GM19025 (cell line): ENCODE measurements around the gene ITPRIP.
A peak's percentile ranks its signal among the peaks of the same experiment; 100 is the strongest.

Experiments
- ATAC-seq: cut with Tn5 transposase; IDR thresholded peaks from one replicate; pipeline ENCODE4 v1.9.1; 2021; ENCODE audit warnings: mild to moderate bottlenecking, low read depth, moderate library complexity; ENCODE audit not compliant: unreplicated experiment

Gene ITPRIP

DNA sequence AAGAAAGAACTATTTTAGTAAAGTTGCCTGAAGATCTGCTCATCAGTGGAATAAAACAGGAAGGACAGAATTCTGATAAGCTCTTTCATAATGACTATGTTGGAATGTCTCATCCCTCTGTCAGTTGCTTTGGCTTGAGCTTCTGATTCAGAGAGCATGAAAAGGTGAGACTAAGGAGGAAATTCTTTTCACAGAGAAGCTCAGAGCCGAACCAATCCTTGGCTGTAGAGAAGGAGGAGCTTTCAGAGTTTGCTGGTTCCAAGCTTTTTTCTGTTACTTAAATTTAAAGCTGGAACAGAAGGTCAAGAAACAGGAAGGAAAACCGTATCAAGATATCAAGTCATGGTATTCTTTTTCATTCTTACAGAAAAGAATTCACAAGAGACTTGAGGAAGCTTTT is 45.3 kb downstream of the ITPRIP start:
- no peak for ATAC-seq

DNA sequence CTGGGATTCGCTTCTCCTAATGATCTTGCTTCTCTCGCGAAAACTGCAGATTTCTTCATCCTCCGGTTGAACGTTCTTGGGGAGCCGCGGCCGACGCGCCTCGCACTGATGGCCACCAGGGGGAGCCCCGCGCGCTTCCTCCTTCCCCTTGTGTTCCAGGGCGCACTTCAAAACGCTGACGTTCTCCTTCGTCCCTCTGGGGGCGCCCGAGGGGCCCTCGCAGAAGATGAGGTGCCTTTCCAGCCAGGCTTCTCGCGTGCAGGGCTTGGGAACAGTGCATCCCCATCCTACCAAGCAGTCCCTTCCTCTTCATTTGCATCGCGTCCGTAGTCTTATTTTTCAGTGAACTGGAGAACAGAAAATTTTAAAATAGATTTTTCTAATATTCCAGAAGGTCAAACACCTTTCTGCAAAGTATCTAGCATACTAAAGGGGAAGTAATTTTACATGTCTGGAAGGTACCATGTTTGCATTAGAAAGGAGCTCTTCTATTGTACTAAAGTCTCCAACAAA is 46.8 kb downstream of the ITPRIP start:
- peak; percentile 98 for ATAC-seq

DNA sequence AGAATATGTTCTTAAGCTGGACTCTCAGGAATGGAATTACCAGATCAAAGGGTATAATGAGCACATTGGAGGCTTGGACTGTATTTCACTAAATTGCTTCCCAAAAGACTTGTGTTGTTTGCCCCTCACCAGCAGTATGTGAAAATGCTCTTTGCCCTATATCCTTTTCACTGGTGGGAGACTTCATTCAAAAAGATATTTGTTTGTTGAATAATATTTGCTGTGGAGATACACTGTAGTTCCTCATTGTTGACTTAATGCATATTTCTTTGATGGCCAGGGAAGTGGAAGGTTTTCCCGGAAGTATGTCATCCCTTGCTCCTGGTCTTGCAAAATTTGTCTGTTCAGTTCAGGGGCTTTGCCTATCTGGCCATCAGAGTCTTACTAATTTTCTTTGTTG is 49.9 kb downstream of the ITPRIP start:
- ATAC-seq: no peak

DNA sequence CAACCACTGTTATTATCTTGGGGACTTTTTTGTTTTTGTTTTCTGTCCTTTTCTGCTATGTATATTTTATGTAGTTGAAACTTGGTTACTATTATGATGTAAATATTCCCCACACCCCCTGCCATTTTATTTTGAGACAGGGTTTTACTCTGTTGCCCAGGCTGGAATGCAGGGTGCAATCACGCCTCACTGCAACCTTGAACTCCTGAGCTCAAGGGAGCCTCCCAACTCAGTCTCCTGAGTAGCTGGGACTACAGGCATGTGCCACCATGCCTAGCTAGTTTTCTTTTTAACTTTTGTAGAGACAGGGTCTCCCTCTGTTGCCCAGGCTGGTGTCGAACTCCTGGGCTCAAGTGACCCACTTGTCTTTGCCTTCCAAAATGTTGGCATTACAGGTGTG is 51.3 kb downstream of the ITPRIP start:
- no peak for ATAC-seq

DNA sequence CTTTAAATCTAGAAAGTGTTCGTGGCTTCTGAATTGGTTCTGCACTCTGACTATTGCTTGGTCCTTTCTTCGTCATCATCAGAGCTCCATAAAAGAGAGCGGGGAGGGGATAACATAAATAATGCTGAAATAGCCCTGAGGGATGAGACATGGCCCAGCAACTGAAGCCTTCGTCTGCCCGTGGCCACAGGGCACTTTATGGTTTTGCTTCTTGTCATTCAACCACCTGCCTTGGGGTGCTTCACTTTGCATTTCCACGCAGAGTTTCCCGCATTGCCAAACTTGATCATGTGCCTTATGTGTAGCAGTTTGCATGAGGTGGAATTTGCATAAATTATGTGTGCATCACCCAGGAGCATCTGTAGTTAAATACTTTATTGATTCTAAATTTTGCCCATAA is 53.4 kb downstream of the ITPRIP start:
- ATAC-seq: no peak

DNA sequence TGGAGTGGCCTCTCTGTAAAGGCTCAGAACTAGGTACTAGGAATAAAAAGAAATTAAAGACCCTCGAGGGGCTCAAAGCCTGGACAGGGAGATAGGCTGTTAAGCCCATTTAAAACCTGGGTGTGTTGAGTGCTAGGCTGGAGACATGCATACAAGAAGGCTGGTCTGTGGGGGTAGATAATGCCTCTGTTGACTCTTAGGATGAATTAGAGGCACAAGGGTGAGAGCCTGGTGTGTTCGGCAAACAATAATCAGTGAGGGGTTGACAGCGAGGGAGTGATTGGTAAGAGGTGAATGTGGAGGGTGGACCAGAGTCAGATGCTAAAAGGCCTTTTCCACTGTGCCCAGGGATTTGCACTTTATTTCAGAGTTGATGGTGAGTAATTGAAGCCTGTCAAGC is 56.6 kb downstream of the ITPRIP start:
- ATAC-seq: no peak

DNA sequence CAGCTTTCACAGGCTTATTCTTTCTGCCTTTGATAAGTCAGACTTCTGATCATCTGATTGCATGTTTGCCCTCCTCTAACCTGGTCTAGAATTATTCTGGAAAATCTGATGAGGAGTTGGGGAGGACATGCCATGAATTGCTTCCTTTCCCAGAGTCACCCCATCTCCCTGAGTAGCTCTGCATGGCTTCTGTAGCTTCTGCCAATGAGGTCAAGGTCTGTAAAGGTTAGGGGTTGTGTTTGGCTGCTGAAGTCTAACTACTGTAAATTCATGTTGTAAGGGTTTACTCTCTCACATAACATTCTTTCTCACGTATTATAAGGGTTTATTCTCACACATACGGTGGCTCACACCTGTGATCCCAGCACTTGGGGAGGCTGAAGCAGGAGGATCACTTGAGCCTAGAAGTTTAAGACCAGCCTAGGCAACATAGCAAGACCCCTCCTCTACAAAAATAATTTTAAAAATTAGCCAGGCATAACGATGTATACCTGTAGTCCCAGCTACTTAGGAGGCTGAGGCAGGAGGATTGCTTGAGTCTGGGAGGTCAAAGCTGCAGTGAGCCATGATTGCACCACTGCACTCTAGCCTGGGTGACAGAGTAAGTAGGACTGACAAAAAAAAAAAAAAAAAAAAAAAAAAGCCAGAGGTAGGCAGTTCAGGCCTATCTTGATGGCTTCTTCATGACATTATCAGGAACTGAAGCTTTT is 58.6 kb downstream of the ITPRIP start:
- no peak for ATAC-seq

DNA sequence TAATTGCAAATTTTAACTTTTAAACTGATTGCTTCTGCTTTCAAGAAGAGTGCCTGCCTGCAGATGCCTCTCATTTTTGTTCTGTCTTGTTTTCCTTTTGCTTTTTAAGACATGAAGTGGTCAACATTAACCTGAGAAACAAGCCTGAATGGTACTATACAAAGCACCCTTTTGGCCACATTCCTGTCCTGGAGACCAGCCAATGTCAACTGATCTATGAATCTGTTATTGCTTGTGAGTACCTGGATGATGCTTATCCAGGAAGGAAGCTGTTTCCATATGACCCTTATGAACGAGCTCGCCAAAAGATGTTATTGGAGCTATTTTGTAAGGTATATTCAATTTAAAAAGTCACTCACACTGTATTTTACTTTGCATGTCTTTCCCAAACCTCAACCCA is 60.5 kb downstream of the ITPRIP start:
- no peak for ATAC-seq

DNA sequence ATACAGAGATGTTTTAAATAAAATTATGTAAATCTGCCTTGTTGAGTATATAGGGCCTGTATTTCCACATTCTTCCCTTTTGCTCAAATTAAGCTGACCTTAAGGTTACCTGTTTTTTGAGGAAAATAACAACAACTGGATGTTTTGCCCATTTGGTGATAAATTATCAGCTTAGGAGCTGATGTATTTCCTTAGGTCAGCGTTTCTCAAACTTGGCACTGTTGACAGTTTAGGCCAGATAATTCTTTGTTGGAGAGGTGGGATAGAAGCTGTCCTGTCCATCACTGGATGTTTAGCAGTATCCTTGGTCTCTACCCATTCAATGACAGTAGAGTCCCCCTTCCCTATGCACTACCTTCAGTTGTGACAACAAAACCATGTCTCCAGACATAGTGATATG is 62.1 kb downstream of the ITPRIP start:
- no peak for ATAC-seq

DNA sequence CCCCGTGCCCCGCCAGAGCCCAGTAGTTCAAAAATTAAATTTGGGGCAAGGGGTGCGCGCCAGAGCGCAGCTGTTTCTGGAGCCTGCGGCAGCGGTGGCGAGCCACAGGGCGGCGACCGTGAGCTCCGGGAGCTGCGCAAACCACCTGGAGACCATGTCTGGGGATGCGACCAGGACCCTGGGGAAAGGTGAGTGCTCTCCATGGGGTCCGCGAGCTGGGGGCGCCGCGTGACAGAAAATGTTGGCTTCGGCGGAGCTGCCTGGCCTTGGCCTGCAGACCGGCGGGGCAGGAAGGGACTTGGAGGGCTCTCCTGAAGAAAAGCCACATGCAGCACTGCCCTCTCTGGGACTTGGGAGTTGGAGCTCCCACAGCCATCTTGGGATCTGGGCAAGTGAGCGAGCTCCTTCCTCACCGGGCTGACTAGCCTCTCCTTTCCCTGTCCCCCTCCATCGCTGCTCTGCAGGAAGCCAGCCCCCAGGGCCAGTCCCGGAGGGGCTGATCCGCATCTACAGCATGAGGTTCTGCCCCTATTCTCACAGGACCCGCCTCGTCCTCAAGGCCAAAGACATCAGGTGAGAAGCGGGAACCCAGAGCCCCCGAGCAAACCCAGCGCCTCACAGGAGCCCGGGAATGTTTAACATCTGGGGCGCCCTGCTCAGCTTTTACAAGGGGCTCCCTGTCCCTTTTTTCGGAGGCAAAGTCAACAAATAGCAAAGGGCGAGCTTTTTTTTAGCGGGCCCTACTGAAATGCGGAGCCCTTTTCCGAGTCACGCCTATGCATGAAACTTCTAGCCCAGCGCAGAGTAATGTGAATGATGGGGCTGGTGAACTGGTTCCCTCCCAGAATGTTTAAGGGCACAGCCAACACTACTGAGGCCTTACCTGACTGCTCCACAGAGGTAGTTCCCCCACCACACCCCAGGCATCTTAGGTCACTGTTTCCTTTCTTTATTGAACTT is 63.2 kb downstream of the ITPRIP start:
- no peak for ATAC-seq

DNA sequence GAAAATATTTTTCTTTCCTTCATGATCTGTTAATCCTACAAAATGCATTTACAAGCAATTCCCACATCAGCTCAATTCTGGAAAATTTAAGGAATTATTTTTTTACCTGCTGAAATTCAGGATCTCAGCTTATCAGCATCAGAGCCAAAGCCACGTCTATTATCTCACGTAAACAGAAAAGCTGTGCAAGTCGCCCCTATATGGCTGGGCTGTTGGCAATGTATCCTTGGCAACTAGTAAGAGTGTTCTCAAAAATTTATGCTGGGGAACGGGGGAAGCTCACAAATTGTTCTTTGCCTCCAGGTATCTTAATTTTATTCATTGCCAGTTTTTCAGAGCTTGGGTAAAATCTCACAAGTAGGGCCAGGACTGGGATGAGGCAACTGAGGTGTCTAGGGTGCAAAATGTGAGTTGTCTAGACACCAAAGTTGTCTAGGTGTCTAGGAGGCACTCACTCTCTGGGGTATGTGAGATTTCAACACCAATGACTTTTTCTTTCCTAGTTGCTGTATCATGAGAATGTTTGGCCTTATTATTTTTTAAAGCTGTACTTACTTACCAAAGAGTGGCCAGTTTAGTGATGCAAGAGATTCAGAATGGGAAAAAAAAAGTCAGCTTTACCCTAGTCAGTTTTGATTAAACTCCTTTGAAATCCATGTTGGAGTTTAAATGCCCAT is 64.2 kb downstream of the ITPRIP start:
- no peak for ATAC-seq

DNA sequence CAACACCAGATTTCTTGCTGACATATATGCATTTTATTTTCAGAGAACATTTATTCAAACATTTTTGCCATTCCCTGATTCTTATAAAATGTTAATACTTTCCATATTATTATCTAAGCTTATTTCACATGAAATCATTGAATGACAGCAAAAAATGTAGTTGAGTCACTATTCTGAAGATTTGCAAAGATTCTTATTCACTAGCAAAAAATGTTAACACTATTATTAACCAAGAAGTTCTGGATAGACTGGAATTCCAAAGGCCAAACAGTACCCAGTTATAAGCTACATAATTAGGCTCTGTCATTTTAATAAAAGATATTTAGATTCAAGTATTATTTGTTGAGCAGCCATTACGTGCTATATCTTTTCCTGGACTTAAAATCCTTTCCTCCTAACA is 65.0 kb downstream of the ITPRIP start:
- ATAC-seq: no peak

DNA sequence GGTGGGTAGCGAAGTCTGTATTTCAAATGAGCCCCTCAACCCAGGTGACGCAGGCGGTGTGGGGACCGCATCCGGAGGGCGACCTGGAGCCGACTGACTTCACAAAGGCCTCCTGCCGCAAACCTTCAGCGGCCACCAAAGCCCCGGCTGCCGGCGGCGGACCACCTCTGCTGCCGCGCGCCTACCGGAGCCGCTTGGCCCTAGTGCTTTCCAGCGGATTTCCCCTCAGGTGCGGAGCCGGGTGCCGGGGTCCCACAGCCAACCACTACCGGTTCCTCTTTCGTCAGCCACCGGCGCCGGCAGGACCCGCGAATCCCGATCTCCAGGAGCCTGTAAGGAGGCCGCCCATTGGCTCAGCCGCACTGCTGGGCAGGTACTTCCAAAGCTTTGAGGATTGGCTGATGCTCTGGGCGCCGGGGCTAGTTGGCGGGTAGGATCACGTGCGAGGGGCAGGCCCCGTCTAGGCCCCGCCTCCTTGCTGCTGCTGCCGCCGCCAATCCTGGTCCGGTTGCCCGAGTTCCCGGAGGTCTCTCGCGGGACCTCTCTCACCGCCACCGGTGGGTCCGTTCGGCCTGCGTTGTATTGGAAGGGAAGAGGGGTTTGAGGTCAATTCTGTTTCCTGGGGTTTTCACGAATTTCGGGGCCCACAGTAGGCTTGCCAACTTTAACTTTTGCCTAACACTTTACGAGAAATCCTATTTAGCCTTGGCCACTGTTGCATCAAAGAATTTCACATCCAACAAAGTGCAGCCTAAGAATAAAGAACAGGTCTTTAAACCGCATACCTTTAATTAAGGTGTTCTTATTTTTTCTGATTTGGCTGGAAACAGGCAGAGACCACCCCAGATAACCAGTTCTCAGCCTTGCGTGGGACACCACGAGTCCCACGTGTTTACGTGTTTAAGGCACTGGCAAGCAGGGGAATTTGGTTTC is 69.3 kb downstream of the ITPRIP start, which contains the start of gene GSTO2:
TSS of gene GSTO2 (plus strand) at position 472 of the 933 bp plus-strand sequence. CDS start 5,732 bp downstream, outside the sequence.
- peak; percentile 98 for ATAC-seq

DNA sequence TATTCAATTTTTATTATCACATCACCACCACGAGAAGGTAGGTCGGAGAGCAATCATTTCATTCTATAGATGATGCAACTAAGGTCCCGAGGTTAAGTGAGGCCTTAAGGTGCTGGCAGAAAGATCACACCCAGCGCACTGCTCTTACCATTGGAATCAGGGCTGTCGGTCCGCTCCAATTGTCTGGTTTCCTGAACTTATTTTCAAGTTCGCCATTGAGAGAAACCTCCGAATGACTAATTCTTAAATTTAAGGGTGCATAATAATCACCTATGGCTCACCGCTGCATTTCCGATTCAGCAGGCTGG is 69.9 kb downstream of the ITPRIP start:
- ATAC-seq: no peak

DNA sequence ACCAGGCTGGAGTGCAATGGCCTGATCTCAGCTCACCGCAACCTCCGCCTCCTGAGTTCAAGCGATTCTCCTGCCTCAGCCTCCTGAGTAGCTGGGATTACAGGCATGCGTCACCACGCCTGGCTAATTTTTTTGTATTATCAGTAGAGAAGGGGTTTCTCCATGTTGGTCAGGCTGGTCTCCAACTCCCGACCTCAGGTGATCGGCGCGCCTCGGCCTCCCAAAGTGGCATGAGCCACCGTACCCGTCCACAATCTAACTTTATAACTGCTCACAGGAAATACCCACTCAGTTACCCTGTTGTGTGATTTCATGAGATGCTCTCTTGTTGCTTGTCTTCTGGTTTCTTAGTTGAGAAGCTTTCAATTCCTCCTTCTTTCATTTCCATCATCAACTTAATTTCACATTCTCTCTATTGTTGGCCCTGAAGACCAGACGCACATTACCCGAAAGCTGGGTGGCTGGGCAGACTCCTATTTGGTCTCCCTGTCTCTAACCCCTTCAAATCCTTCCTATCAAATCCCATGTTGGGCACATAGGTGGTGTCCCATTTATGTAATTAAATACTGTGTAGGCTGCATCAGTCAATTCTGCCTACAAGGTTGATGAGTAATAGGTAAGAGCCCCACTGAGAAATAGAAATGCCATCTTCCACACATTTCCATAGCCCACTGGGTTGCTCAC is 70.4 kb downstream of the ITPRIP start:
- ATAC-seq: no peak

DNA sequence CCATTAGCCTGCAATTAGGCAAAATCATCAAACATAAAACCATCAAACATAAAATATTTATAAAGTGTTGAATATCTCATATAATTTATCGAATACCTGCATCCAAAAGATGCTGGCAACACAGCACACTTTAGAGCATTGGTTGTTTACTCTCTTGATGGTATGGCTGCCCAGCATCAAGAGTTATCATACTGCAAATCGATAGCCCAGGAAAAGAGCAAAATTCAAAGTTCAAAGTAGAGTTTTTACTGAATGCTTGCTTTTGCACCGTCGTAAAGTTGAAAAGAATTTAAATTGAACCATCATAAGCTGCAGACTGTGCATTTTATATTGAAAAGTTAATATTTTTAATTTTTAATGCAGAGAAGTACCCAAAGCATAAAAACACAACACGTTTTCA is 73.5 kb downstream of the ITPRIP start:
- ATAC-seq: no peak

DNA sequence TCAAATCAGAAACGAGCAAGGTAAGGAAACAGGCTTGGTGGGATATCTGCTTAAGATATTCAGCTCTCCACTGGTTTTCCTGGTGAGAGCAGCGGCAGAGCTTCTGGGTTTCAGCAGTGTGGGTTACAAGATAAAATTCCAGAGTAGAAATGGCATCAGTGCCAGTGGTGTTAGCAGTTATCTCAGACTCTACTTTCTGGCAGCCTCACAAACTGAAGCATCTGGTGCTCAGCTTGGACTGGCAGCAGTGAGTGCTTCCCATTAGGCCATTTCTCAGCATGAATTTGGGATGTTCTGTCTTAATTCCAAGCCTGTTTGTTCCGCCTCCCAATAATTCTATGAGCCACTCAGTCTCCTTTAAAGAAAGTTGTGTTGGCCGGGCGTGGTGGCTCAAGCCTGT is 76.2 kb downstream of the ITPRIP start:
- no peak for ATAC-seq

DNA sequence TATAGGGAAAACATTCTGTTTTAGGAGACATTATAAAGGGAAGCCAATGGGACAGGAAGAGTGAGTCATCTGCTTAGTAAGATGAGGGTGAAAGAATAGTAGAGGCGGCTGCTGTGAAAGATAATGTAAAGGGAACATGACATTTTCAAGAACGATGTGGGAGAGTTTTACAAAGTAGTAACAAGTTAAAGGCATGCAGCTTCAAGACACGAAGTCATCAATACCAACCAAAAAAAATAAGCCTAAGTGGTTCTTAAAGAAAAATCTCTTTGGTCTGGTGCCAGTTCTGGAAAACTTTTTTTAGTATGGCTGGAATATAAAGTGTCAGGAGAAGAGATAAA is 77.5 kb downstream of the ITPRIP start:
- ATAC-seq: no peak

DNA sequence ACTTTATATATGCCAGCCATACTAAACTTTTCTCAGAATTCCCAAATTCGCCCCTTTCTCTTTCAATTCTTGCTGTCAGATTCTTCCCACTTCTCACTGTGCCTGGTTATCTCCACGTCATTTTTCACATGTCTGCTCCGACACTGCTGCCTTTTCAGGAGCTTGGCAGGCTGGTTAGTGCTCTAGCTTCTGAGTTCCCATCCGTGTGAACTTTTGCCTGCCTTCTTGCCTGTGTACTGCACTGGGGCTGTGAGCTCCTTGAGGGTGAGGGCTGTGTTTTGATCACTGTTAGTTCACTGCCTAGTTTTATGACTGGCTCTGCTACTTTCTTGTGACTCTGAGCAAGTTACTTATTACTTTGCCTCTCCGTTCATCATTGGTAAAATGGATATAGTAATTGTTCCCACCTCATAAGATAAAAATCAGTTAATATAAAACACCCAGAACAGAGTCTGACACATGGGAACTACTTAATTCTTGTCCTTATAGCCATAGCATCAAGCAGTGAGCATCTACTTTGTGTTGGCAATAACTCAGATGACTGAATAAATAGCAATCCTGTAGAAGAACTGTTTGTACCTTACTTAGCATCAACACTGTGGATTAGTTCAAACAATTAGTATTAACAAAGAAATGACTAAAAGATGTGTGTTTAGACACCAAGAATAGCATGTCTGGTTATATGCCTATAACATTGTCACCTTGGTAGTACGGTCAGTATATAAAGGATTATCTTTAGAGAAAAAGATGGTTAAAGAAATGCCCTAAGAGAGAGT is 78.1 kb downstream of the ITPRIP start:
- no peak for ATAC-seq
